HepG2 (cell line): Measurements from ENCODE around the gene ZNF853. TPM values are rescaled to one million over a fixed set of nuclear protein-coding genes. Genes with fewer than 3 reads are reported as not detected.
A peak's percentile ranks its signal among the peaks of the same experiment; 100 is the strongest.

Experiments
- ATAC-seq: fragments of 200-7000 bp; cut with Tn5 transposase; 3 replicates; pipeline ENCODE4 v1.9.1; 2020; ENCODE audit warnings: mild to moderate bottlenecking, moderate library complexity
- BruUV-seq: library from RNA; stranded (reverse); fragments of 400-500 nt; replicated peaks from 2 replicates; lab custom pipeline; 2021; lab: Mats Ljungman, UMichigan
- CTCF ChIA-PET: fragments of 300-600 bp; formaldehyde crosslinking; extraction: SDS; loops from one replicate; lab custom pipeline; 2021; ENCODE audit warnings: low total read pairs, inconsistent platforms, low intra/inter-chr PET ratio; lab: Yijun Ruan, JAX
- POLR2A ChIA-PET: fragments of 350-600 bp; sonication (Branson Sonifier 250); formaldehyde crosslinking; loops from one replicate; lab custom pipeline; 2020; ENCODE audit warnings: antibody characterized with exemption, inconsistent platforms; lab: Yijun Ruan, JAX
- DNase-seq: peaks from one replicate; pipeline ENCODE4 v3.0.0-alpha.2; 2015; ENCODE audit warnings: low spot score
- FAIRE-seq: peaks from 3 replicates; lab custom pipeline; 2011; peaks lifted over from hg19 to GRCh38; lab: Jason Lieb, UNC
- H2AFZ ChIP-seq: one replicate; pipeline ENCODE4 v1.6.1; 2011; ENCODE audit warnings: low read length, inconsistent platforms
- H3K27ac ChIP-seq: fragments of 300-600 bp; 3 replicates; pipeline ENCODE4 v1.8.0; 2011; ENCODE audit warnings: mixed run types, mild to moderate bottlenecking, mixed read lengths, low read length, inconsistent platforms; ENCODE audit not compliant: insufficient read depth; ENCODE audit errors: extremely low read length
- H3K27me3 ChIP-seq, 2 experiments: fragments of 200-600 bp in 1 of 2; 2 replicates in 1 of 2; 3 replicates in 1 of 2; pipeline versions ENCODE4 v1.6.0 to v1.8.0; 2011; ENCODE audit warnings: low read length in 2 of 2, mild to moderate bottlenecking in 2 of 2, moderate library complexity in 2 of 2, inconsistent platforms in 1 of 2; ENCODE audit not compliant: insufficient read depth in 2 of 2, control insufficient read depth in 1 of 2
- H3K36me3 ChIP-seq, 2 experiments: fragments of 200-600 bp in 1 of 2; replicated peaks in 1 of 2; 2 replicates in 1 of 2; 3 replicates in 1 of 2; pipeline versions ENCODE4 v1.5.1 to v1.8.0; 2011; ENCODE audit warnings: low read length in 2 of 2, inconsistent platforms in 1 of 2; ENCODE audit not compliant: insufficient read depth in 2 of 2, control insufficient read depth in 1 of 2
- H3K4me1 ChIP-seq: 2 replicates; pipeline ENCODE4 v1.5.1; 2012; ENCODE audit warnings: low read length, inconsistent platforms; ENCODE audit not compliant: insufficient read depth
- H3K4me2 ChIP-seq: 2 replicates; pipeline ENCODE4 v1.6.0; 2011; ENCODE audit warnings: low read depth, low read length, inconsistent platforms
- H3K4me3 ChIP-seq, 3 experiments: fragments of 200-600 bp in 1 of 3; sonication (generic), shearing (Covaris generic) in 1 of 3; replicated peaks in 1 of 3; 2 replicates each; pipeline ENCODE4 v1.5.1; 2011 to 2016; ENCODE audit warnings: low read length in 3 of 3, inconsistent platforms in 2 of 3, low read depth in 2 of 3, mild to moderate bottlenecking in 2 of 3, control low read depth in 1 of 3, mixed read lengths in 1 of 3; ENCODE audit not compliant: insufficient read depth in 1 of 3
- H3K79me2 ChIP-seq: one replicate; pipeline ENCODE4 v1.6.1; 2011; ENCODE audit warnings: low read length, inconsistent platforms; ENCODE audit not compliant: insufficient read depth
- H3K9ac ChIP-seq: 2 replicates; pipeline ENCODE4 v1.6.0; 2011; ENCODE audit warnings: mild to moderate bottlenecking, low read depth, low read length, inconsistent platforms; ENCODE audit not compliant: insufficient read depth
- H3K9me3 ChIP-seq: 2 replicates; pipeline ENCODE4 v1.5.1; 2012; ENCODE audit warnings: mild to moderate bottlenecking, low read length
- H4K20me1 ChIP-seq: 2 replicates; pipeline ENCODE4 v1.6.0; 2011; ENCODE audit warnings: inconsistent platforms, mild to moderate bottlenecking, low read length, moderate library complexity; ENCODE audit not compliant: insufficient read depth
- CC2D1A ChIP-seq: sonication (generic); formaldehyde crosslinking; IDR thresholded peaks from 2 replicates; pipeline ENCODE4 v1.8.1; 2023; ENCODE audit warnings: mild to moderate bottlenecking, missing genetic modification reagents
- ETS1 ChIP-seq: sonication (generic); formaldehyde crosslinking; IDR thresholded peaks from 2 replicates; pipeline ENCODE4 v1.4.0; 2020; ENCODE audit warnings: missing genetic modification reagents
- JDP2 ChIP-seq: sonication (generic); formaldehyde crosslinking; IDR thresholded peaks from 2 replicates; pipeline ENCODE4 v1.8.1; 2022; ENCODE audit warnings: missing genetic modification reagents, borderline replicate concordance
- KMT2B ChIP-seq: IDR thresholded peaks from 2 replicates; pipeline ENCODE4 v1.6.1; 2016; ENCODE audit warnings: missing genetic modification reagents, missing compliant biosample characterization
- NFIC ChIP-seq: IDR thresholded peaks from 2 replicates; pipeline ENCODE4 v1.6.1; 2012; ENCODE audit warnings: mild to moderate bottlenecking, low read length, inconsistent platforms
- SMARCC2 ChIP-seq: fragments of 450-650 bp; IDR thresholded peaks from 2 replicates; pipeline ENCODE4 v1.6.1; 2017; ENCODE audit warnings: antibody characterized with exemption, mild to moderate bottlenecking
- TIGD3 ChIP-seq: sonication (generic); formaldehyde crosslinking; IDR thresholded peaks from 2 replicates; pipeline ENCODE4 v1.5.1; 2020; ENCODE audit warnings: mild to moderate bottlenecking, missing genetic modification reagents, borderline replicate concordance
- YEATS4 ChIP-seq: sonication (generic); formaldehyde crosslinking; IDR thresholded peaks from 2 replicates; pipeline ENCODE4 v1.4.0; 2020; ENCODE audit warnings: missing genetic modification reagents, borderline replicate concordance
- ZBTB14 ChIP-seq: sonication (generic); formaldehyde crosslinking; IDR thresholded peaks from 2 replicates; pipeline ENCODE4 v1.4.0; 2020; ENCODE audit warnings: missing genetic modification reagents
- ZBTB4 ChIP-seq: sonication (generic); formaldehyde crosslinking; IDR thresholded peaks from 2 replicates; pipeline ENCODE4 v1.4.0; 2020; ENCODE audit warnings: missing genetic modification reagents, mild to moderate bottlenecking, borderline replicate concordance
- ZNF362 ChIP-seq: sonication (generic); formaldehyde crosslinking; IDR thresholded peaks from 2 replicates; pipeline ENCODE4 v1.4.0; 2020; ENCODE audit warnings: missing genetic modification reagents, mild to moderate bottlenecking, borderline replicate concordance
- ZNF513 ChIP-seq: sonication (generic); formaldehyde crosslinking; conservative IDR thresholded peaks from 2 replicates; pipeline ENCODE4 v1.5.0; 2020; ENCODE audit warnings: missing genetic modification reagents
- WGBS: methylation state at CpG from one replicate; pipeline ENCODE4 v1.1.6; 2017; ENCODE audit warnings: low lambda C conversion rate; 5-methylcytosine and 5-hydroxymethylcytosine counted together
- in situ Hi-C: cut with HindIII; loops from 2 replicates; pipeline ENCODE4 v1.10.0; 2017; ENCODE audit warnings: low pct_unique_long_range_greater_than_20kb; ENCODE audit not compliant: extremely low pct_ligation_motif_present
- intact Hi-C: fragments of 100-400 bp; cut with micrococcal nuclease; formaldehyde crosslinking; loops from one replicate; pipeline ENCODE4 v1.10.0; 2022; ENCODE audit not compliant: unreplicated experiment
- polyA plus RNA-seq, 8 experiments: library from polyadenylated mRNA; depleted of rRNA in 3 of 8; stranded (reverse) in 7 of 8; unstranded in 1 of 8; fragments of >200 nt; fragmentation: Illumina TruSeq in 4 of 8; extraction: Trizol in 4 of 8; gene quantifications; 2 replicates each; pipeline versions ENCODE4 v1.2.1 to v1.2.3, GENCODE V29; 2011 to 2016; ENCODE audit warnings: low read depth in 4 of 8, missing spikeins in 1 of 8, mixed read lengths in 1 of 8; ENCODE audit not compliant: insufficient read depth in 1 of 8
- total RNA-seq, 5 experiments: library from RNA; depleted of rRNA; stranded (reverse); fragments of >200 nt; fragmentation: Illumina TruSeq; extraction: Trizol; gene quantifications; 2 replicates each; pipeline ENCODE4 v1.2.3, GENCODE V29; 2016; ENCODE audit warnings: low read depth in 1 of 5

Gene ZNF853
- total and polyA plus RNA-seq, 2 of the 13 experiments (the other 11 are each of a cell fraction or from before 2014, with no cell fraction given), result 2.1 to 6.2 TPM

GRCh38 chr7:6589151-6589828, 26.1 kb upstream of the ZNF853 start:
- DNase-seq, result no peak
- ATAC-seq, result peak; percentile 2; the same call in 2 of the 3 replicates
- WGBS, result 91% methylated on average over 8 of the region's 22 CpGs
- H3K4me1 ChIP-seq, result peaks cover 33% of the 10 kb centered on the region
- H2AFZ ChIP-seq, result no peak overlapping the region
- H3K36me3 ChIP-seq, result peaks cover 13 to 34% of the 10 kb centered on the region in 2 experiments
- H3K4me2 ChIP-seq, result peak overlapping the region; percentile 66
- H3K9me3 ChIP-seq, result no peaks in the 10 kb centered on the region
- H3K27ac ChIP-seq, result peak overlapping the region; percentile 71
- no peaks in the 10 kb centered on the region for H4K20me1 ChIP-seq
- H3K4me3 ChIP-seq, result peak overlapping the region in 2 of 3 experiments; percentile 12 to 97; a peak in 2 of 6 replicates
- peaks cover 11% of the 10 kb centered on the region for H3K79me2 ChIP-seq
- FAIRE-seq, result no peak
- no TSS peak for BruUV-seq
- intact Hi-C loops (no loop called here), in situ Hi-C loops (no loop called here)
- no peaks in the 10 kb centered on the region for H3K27me3 ChIP-seq
- CTCF ChIA-PET, result interaction anchor here (0.7 to 1.4 kb wide), 3 partner anchors 11 to 73 kb away, joined by 3 to 4 read pairs (median 3); no protein-coding TSS in a partner anchor
- POLR2A ChIA-PET, result interaction anchor here (0.8 to 5.1 kb wide), 4 partner anchors 13 to 118 kb away, joined by 3 to 105 read pairs (median 4); partner anchors contain the start of genes ZDHHC4 and ZNF12
- H3K9ac ChIP-seq, result peak overlapping the region; percentile 43; the same call in 1 of the 2 replicates
- no peak for TF ChIP-seq CC2D1A (CRISPR knock-in tag)
- no peak for TF ChIP-seq ZBTB14
- no peak for TF ChIP-seq ETS1 (CRISPR knock-in tag)
- no peak for TF ChIP-seq YEATS4
- TF ChIP-seq NFIC, result no peak
- TF ChIP-seq TIGD3 (CRISPR knock-in tag), result no peak
- TF ChIP-seq KMT2B, result no peak
- TF ChIP-seq SMARCC2, result no peak
- 0 out of 2 replicates have a peak, but pooled peaks have one; percentile 8 for TF ChIP-seq ZBTB4 (CRISPR knock-in tag)
- TF ChIP-seq ZNF513, result no peak
- TF ChIP-seq ZNF362 (CRISPR knock-in tag), result 0 out of 2 replicates have a peak, but pooled peaks have one; percentile 41
- no peak for TF ChIP-seq JDP2
